GM12878 (cell line): ENCODE data around the gene PCK2. TPM values are rescaled to one million over a fixed set of nuclear protein-coding genes. Genes with fewer than 3 reads are reported as not detected.

Experiments
- CBFB ChIP-seq: IDR thresholded peaks from 2 replicates; pipeline ENCODE4 v1.6.1; 2016; ENCODE audit warnings: antibody characterized with exemption, low read depth
- CUX1 ChIP-seq: IDR thresholded peaks from 2 replicates; pipeline ENCODE4 v1.6.1; 2012; ENCODE audit warnings: improper control_type of control experiment, low read depth, low read length; ENCODE audit not compliant: insufficient replicate concordance
- DPF2 ChIP-seq: fragments of 450-650 bp; IDR thresholded peaks from 2 replicates; pipeline ENCODE4 v1.6.1; 2017; ENCODE audit warnings: mild to moderate bottlenecking
- EGR1 ChIP-seq, 2 experiments: IDR thresholded peaks; 1 replicate in 1 of 2; 2 replicates in 1 of 2; pipeline ENCODE4 v1.6.1; 2011 to 2012; ENCODE audit warnings: low read depth in 2 of 2, low read length in 2 of 2, borderline replicate concordance in 1 of 2, mild to moderate bottlenecking in 1 of 2, moderate library complexity in 1 of 2
- ESRRA ChIP-seq: IDR thresholded peaks from 2 replicates; pipeline ENCODE4 v1.6.1; 2012; ENCODE audit warnings: mild to moderate bottlenecking, low read length, improper control_type of control experiment
- FOXM1 ChIP-seq: IDR thresholded peaks from 2 replicates; pipeline ENCODE4 v1.6.1; 2012; ENCODE audit warnings: low read depth, mild to moderate bottlenecking, inconsistent platforms, low read length, moderate library complexity
- IKZF1 ChIP-seq: fragments of 450-650 bp; conservative IDR thresholded peaks from 2 replicates; pipeline ENCODE4 v1.6.1; 2017; ENCODE audit warnings: antibody characterized with exemption, mild to moderate bottlenecking
- MYC ChIP-seq: IDR thresholded peaks from 2 replicates; pipeline ENCODE4 v1.6.1; 2011; ENCODE audit warnings: mild to moderate bottlenecking, low read length, moderate library complexity, inconsistent platforms; ENCODE audit not compliant: insufficient read depth, insufficient replicate concordance, insufficient read length, severe bottlenecking
- NBN ChIP-seq: fragments of 450-650 bp; IDR thresholded peaks from 2 replicates; pipeline ENCODE4 v1.6.1; 2016
- NR2C2 ChIP-seq: IDR thresholded peaks from 2 replicates; pipeline ENCODE4 v1.6.1; 2011; ENCODE audit warnings: borderline replicate concordance, low read depth; ENCODE audit not compliant: control insufficient read depth, insufficient read length
- PAX5 ChIP-seq: IDR thresholded peaks from 2 replicates; pipeline ENCODE4 v1.6.1; 2011; ENCODE audit warnings: low read depth, low read length, borderline replicate concordance
- POLR2AphosphoS2 ChIP-seq: IDR thresholded peaks from 2 replicates; pipeline ENCODE4 v1.6.1; 2011; ENCODE audit warnings: low read depth, mild to moderate bottlenecking, low read length, improper control_type of control experiment, moderate library complexity
- SP1 ChIP-seq: IDR thresholded peaks from one replicate; pipeline ENCODE4 v1.6.1; 2011; ENCODE audit warnings: low read depth, low read length
- TCF7 ChIP-seq: IDR thresholded peaks from 2 replicates; pipeline ENCODE4 v1.6.1; 2014; ENCODE audit warnings: antibody characterized with exemption, borderline replicate concordance
- USF2 ChIP-seq: IDR thresholded peaks from 2 replicates; pipeline ENCODE4 v1.6.1; 2011; ENCODE audit warnings: low read depth, low read length, improper control_type of control experiment, borderline replicate concordance
- ZNF217 ChIP-seq: fragments of 450-650 bp; IDR thresholded peaks from 2 replicates; pipeline ENCODE4 v1.6.1; 2017; ENCODE audit warnings: antibody characterized with exemption, mild to moderate bottlenecking
- polyA plus RNA-seq, 11 experiments: library from polyadenylated mRNA; depleted of rRNA in 4 of 11; unstranded in 6 of 11; stranded (reverse) in 5 of 11; fragments of >200 nt; fragmentation: Nextera tagmentation in 4 of 11; fragmentation: Illumina TruSeq in 1 of 11; extraction: Ambion mirVana in 4 of 11; extraction: Trizol in 1 of 11; gene quantifications; 1 replicate in 1 of 11; 2 replicates in 10 of 11; pipeline versions ENCODE4 v1.2.1 to v1.2.3, GENCODE V29; 2011 to 2016; ENCODE audit warnings: inconsistent platforms in 2 of 11, missing spikeins in 2 of 11, low read depth in 1 of 11
- total RNA-seq, 4 experiments: library from RNA; depleted of rRNA in 3 of 4; stranded (reverse); fragments of >200 nt in 3 of 4; fragmentation: Illumina TruSeq in 1 of 4; extraction: Trizol in 1 of 4; gene quantifications; 2 replicates each; pipeline versions ENCODE4 v1.2.1 to v1.2.3, GENCODE V29; 2013 to 2021
- TF ChIP-seq, protein P1 (sequence below): fragments of 450-650 bp; IDR thresholded peaks from 2 replicates; pipeline ENCODE4 v1.6.1; 2017; ENCODE audit warnings: low read depth, mild to moderate bottlenecking, moderate library complexity
- TF ChIP-seq, protein P2 (sequence below): IDR thresholded peaks from 2 replicates; pipeline ENCODE4 v1.6.1; 2012; ENCODE audit warnings: mild to moderate bottlenecking, low read depth, low read length

The PCK2 gene
- total and polyA plus RNA-seq, 10 of the 15 experiments (the other 5 are each of a cell fraction or from before 2014, with no cell fraction given): 6.6 to 110 (median 44.6) TPM

DNA sequence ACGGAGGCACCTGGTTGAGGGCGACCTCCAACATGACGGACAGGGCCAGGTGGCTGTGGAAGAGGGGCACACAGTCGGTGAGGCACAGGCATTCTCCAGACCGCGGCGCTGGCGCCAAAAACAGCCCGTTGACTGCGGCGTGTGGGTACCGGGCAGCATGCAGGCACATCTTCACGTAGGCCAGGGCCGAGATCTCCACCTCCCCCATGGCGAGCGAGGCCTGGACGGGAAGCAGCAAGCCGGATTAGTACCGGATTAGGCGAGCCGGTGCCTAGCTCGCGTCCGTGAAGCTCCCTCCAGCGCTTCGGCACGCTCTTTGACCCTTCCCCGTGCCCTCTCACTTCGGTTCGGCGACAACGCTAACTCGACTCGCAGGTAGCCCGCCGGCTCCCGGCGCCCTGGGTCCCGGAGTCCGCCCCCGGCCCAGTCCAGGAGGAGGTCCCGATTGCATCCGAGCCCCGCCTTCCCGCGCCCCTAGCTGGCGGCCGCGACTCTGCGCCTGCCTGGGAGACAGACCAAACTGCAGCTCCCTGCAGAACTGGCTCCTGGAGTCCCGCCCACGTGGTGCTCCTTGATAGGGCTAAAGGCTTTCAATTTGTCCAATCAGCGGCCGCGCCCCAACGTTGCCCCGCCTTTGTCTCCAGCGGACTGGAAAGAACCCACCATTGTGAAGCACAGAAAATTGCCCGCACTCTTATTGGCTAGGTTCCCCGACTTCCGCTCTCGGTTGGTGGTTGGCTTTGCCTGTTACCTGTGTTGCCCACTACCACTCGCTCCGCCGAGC is 47.2 kb downstream of the PCK2 start, which contains the start of gene EMC9 (continued):
- TF ChIP-seq CUX1 (peak; percentile 57), DPF2 (peak; percentile 26), ZNF217 (no peak), USF2 (peak; percentile 52), NR2C2 (no peak), PAX5 (peak; percentile 87; the same call in 1 of the 2 replicates), CBFB (peak; percentile 48; the same call in 1 of the 2 replicates), FOXM1 (no peak; the same call in 1 of the 2 replicates), EGR1 (IDR thresholded peaks at IDR 0.05; ENCODE audit: borderline replicate concordance in 1 of 2, low read depth in 2 of 2, low read length in 2 of 2) (peak in 1 of 2 experiments; percentile 81; a peak in 1 of 3 replicates), ESRRA (no peak), SP1 (peak; percentile 94), IKZF1 (peak; percentile 73), TCF7 (no peak; the same call in 1 of the 2 replicates), POLR2AphosphoS2 (peak; percentile 74), NBN (peak; percentile 55; the same call in 1 of the 2 replicates), MYC (peak; percentile 76)
- TF ChIP-seq, protein P1, sequence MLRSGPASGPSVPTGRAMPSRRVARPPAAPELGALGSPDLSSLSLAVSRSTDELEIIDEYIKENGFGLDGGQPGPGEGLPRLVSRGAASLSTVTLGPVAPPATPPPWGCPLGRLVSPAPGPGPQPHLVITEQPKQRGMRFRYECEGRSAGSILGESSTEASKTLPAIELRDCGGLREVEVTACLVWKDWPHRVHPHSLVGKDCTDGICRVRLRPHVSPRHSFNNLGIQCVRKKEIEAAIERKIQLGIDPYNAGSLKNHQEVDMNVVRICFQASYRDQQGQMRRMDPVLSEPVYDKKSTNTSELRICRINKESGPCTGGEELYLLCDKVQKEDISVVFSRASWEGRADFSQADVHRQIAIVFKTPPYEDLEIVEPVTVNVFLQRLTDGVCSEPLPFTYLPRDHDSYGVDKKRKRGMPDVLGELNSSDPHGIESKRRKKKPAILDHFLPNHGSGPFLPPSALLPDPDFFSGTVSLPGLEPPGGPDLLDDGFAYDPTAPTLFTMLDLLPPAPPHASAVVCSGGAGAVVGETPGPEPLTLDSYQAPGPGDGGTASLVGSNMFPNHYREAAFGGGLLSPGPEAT: peak; percentile 98
- TF ChIP-seq, protein P2, sequence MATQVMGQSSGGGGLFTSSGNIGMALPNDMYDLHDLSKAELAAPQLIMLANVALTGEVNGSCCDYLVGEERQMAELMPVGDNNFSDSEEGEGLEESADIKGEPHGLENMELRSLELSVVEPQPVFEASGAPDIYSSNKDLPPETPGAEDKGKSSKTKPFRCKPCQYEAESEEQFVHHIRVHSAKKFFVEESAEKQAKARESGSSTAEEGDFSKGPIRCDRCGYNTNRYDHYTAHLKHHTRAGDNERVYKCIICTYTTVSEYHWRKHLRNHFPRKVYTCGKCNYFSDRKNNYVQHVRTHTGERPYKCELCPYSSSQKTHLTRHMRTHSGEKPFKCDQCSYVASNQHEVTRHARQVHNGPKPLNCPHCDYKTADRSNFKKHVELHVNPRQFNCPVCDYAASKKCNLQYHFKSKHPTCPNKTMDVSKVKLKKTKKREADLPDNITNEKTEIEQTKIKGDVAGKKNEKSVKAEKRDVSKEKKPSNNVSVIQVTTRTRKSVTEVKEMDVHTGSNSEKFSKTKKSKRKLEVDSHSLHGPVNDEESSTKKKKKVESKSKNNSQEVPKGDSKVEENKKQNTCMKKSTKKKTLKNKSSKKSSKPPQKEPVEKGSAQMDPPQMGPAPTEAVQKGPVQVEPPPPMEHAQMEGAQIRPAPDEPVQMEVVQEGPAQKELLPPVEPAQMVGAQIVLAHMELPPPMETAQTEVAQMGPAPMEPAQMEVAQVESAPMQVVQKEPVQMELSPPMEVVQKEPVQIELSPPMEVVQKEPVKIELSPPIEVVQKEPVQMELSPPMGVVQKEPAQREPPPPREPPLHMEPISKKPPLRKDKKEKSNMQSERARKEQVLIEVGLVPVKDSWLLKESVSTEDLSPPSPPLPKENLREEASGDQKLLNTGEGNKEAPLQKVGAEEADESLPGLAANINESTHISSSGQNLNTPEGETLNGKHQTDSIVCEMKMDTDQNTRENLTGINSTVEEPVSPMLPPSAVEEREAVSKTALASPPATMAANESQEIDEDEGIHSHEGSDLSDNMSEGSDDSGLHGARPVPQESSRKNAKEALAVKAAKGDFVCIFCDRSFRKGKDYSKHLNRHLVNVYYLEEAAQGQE: no peak
